Mammary epithelial cell (primary cell): ENCODE results near the gene DNASE2B.

ENCODE experiments used
- CTCF ChIP-seq, 2 donors: IDR thresholded peaks in 1 of 2; conservative IDR thresholded peaks in 1 of 2; 2 replicates each; pipeline ENCODE4 v1.5.1; 2011 to 2012; ENCODE audit warnings: inconsistent platforms in 2 of 2, low read length in 2 of 2, mild to moderate bottlenecking in 2 of 2, control low read depth in 1 of 2, low read depth in 1 of 2; ENCODE audit not compliant: insufficient read depth in 1 of 2; ENCODE audit errors: extremely low read depth in 1 of 2
- EZH2 ChIP-seq: IDR thresholded peaks from 2 replicates; pipeline ENCODE4 v1.6.1; 2012; ENCODE audit warnings: low read length, inconsistent platforms, borderline replicate concordance

GRCh38 chr1:84426376-84426775 is 28.1 kb downstream of the DNASE2B start:
- no peak for TF ChIP-seq CTCF (conservative IDR thresholded peaks at IDR 0.05 in 1 of 2, IDR thresholded peaks at IDR 0.05 in 1 of 2; ENCODE audit: extremely low read depth in 1 of 2, insufficient read depth in 1 of 2, low read depth in 1 of 2, low read length in 2 of 2)
- TF ChIP-seq EZH2: no peak
